ENCODE measurements around the gene ANKRD50.

GRCh38 chr4:124736526-124736925 lies 24.0 kb upstream of the ANKRD50 start:
- no peak for TF ChIP-seq POLR2AphosphoS5 (IDR thresholded peaks at IDR 0.05; ENCODE audit: low read depth, low read length)
- no peak for TF ChIP-seq SIN3A (IDR thresholded peaks at IDR 0.05; ENCODE audit: borderline replicate concordance, insufficient read depth, low read length)
- no peak for TF ChIP-seq TAF1 (IDR thresholded peaks at IDR 0.05; ENCODE audit: borderline replicate concordance, insufficient read depth, low read length)
- no peak for TF ChIP-seq REST (IDR thresholded peaks at IDR 0.05; ENCODE audit: insufficient read depth in 1 of 2, low read depth in 2 of 2, low read length in 2 of 2)

Measured in PFSK-1 (cell line).